HG03575 (cell line): Measurements from ENCODE around the gene KSR1.
"Not testable (repeated sequence)": the region's sequence is repeated elsewhere in the genome, so short reads cannot be mapped to it uniquely, and the experiment has no call there.

Experiments used
- ATAC-seq: cut with Tn5 transposase; IDR thresholded peaks from one replicate; pipeline ENCODE4 v1.9.1; 2021; ENCODE audit not compliant: unreplicated experiment, insufficient number of reproducible peaks, low FRiP score; ENCODE audit errors: extremely low read depth

Gene KSR1

GRCh38 chr17:27629260-27629659 lies 173.0 kb downstream of the KSR1 start:
- not testable (repeated sequence) for ATAC-seq

- ATAC-seq, result no peak
Observed at GRCh38 chr17:27630607-27631410, 174.6 kb downstream of the KSR1 start, which contains the start of gene LGALS9. TSS of gene LGALS9 (plus strand) at chr17:27631188. CDS start at chr17:27631266, 78 bp downstream.

- ATAC-seq, result no peak
Observed at GRCh38 chr17:27631411-27631760, 175.1 kb downstream of the KSR1 start.

- no peak for ATAC-seq
Observed at GRCh38 chr17:27631897-27632725, 175.9 kb downstream of the KSR1 start.

- not testable (repeated sequence) for ATAC-seq
Observed at GRCh38 chr17:27632766-27633165, 176.5 kb downstream of the KSR1 start.

- ATAC-seq, result no peak
Observed at GRCh38 chr17:27633312-27634025, 177.2 kb downstream of the KSR1 start.

- ATAC-seq, result no peak
Observed at GRCh38 chr17:27634026-27634335, 177.7 kb downstream of the KSR1 start.

GRCh38 chr17:27634776-27635175 lies 178.5 kb downstream of the KSR1 start:
- no peak for ATAC-seq

GRCh38 chr17:27635275-27635823 lies 179.1 kb downstream of the KSR1 start:
- no peak for ATAC-seq

GRCh38 chr17:27636005-27636520 lies 179.8 kb downstream of the KSR1 start:
- ATAC-seq, result not testable (repeated sequence)

GRCh38 chr17:27637818-27638217 lies 181.6 kb downstream of the KSR1 start:
- not testable (repeated sequence) for ATAC-seq

- not testable (repeated sequence) for ATAC-seq
Observed at GRCh38 chr17:27638415-27638914, 182.2 kb downstream of the KSR1 start.

- no peak for ATAC-seq
Observed at GRCh38 chr17:27640790-27641189, 184.5 kb downstream of the KSR1 start.

GRCh38 chr17:27644586-27644985 lies 188.3 kb downstream of the KSR1 start:
- ATAC-seq, result no peak

- not testable (repeated sequence) for ATAC-seq
Observed at GRCh38 chr17:27645621-27646020, 189.4 kb downstream of the KSR1 start.

- ATAC-seq, result no peak
Observed at GRCh38 chr17:27646232-27646631, 190.0 kb downstream of the KSR1 start.

GRCh38 chr17:27647765-27648164 lies 191.5 kb downstream of the KSR1 start:
- no peak for ATAC-seq

- ATAC-seq, result not testable (repeated sequence)
Observed at GRCh38 chr17:27649111-27649571, 192.9 kb downstream of the KSR1 start.

GRCh38 chr17:27649929-27650328 lies 193.7 kb downstream of the KSR1 start:
- ATAC-seq, result no peak
